ENCODE results near the gene ANKRD40. TPM values are rescaled to one million over a fixed set of nuclear protein-coding genes. Genes with fewer than 3 reads are reported as not detected.

Gene ANKRD40
- total RNA-seq, 1 donor from 2014 or later: 21.6 TPM

GRCh38 chr17:50668025-50668837, 39.5 kb downstream of the ANKRD40 start:
- H3K27me3 ChIP-seq: no peaks in the 10 kb centered on the region
- intact Hi-C loops (cut with DNase I): no loop called here
- H3K27ac ChIP-seq: no peak overlapping the region
- no peaks in the 10 kb centered on the region for H3K9me3 ChIP-seq
- H3K36me3 ChIP-seq: no peaks in the 10 kb centered on the region
- DNase-seq (ENCODE audit: extremely low spot score in 2 of 2): no peak
- no peak for TF ChIP-seq CTCF (IDR thresholded peaks at IDR 0.05)
- no peak for TF ChIP-seq POLR2A (IDR thresholded peaks at IDR 0.05)
- no peak for TF ChIP-seq POLR2AphosphoS5 (IDR thresholded peaks at IDR 0.05; ENCODE audit: insufficient read depth in 1 of 2, low read depth in 1 of 2)
- H3K4me1 ChIP-seq: peaks cover 17% of the 10 kb centered on the region
- H3K4me3 ChIP-seq: no peak overlapping the region

- H3K36me3 ChIP-seq: no peaks in the 10 kb centered on the region
- no peak for DNase-seq (ENCODE audit: extremely low spot score in 2 of 2)
- TF ChIP-seq CTCF (IDR thresholded peaks at IDR 0.05): no peak
- no peak for TF ChIP-seq POLR2A (IDR thresholded peaks at IDR 0.05)
- no peak for TF ChIP-seq POLR2AphosphoS5 (IDR thresholded peaks at IDR 0.05; ENCODE audit: insufficient read depth in 1 of 2, low read depth in 1 of 2)
- H3K4me1 ChIP-seq: peaks cover 11% of the 10 kb centered on the region
- H3K27me3 ChIP-seq: no peaks in the 10 kb centered on the region
- intact Hi-C loops (cut with DNase I): no loop called here
- no peak overlapping the region for H3K4me3 ChIP-seq
- H3K27ac ChIP-seq: no peak overlapping the region
- H3K9me3 ChIP-seq: no peaks in the 10 kb centered on the region
Measured at GRCh38 chr17:50667259-50668024, 40.3 kb downstream of the ANKRD40 start.

- intact Hi-C loops (cut with DNase I): no loop called here
- no peak for TF ChIP-seq POLR2A (IDR thresholded peaks at IDR 0.05)
- TF ChIP-seq POLR2AphosphoS5 (IDR thresholded peaks at IDR 0.05; ENCODE audit: insufficient read depth in 1 of 2, low read depth in 1 of 2): no peak
- no peak for TF ChIP-seq CTCF (IDR thresholded peaks at IDR 0.05)
- no peak for DNase-seq (ENCODE audit: extremely low spot score in 2 of 2)
Measured at GRCh38 chr17:50666316-50666715, 41.4 kb downstream of the ANKRD40 start.

GRCh38 chr17:50665838-50666237, 41.9 kb downstream of the ANKRD40 start:
- no peaks in the 10 kb centered on the region for H3K36me3 ChIP-seq
- no peaks in the 10 kb centered on the region for H3K9me3 ChIP-seq
- peaks cover 23% of the 10 kb centered on the region for H3K4me1 ChIP-seq
- no peaks in the 10 kb centered on the region for H3K27me3 ChIP-seq
- DNase-seq (ENCODE audit: extremely low spot score in 2 of 2): no peak
- intact Hi-C loops (cut with DNase I): no loop called here
- TF ChIP-seq CTCF (IDR thresholded peaks at IDR 0.05): no peak
- no peak for TF ChIP-seq POLR2A (IDR thresholded peaks at IDR 0.05)
- no peak for TF ChIP-seq POLR2AphosphoS5 (IDR thresholded peaks at IDR 0.05; ENCODE audit: insufficient read depth in 1 of 2, low read depth in 1 of 2)
- H3K4me3 ChIP-seq: no peak overlapping the region
- no peak overlapping the region for H3K27ac ChIP-seq

More at GRCh38 chr17:50666316-50666715, 41.4 kb downstream of the ANKRD40 start:
- Histone ChIP-seq H3K27ac (no peak overlapping the region), H3K27me3 (no peaks in the 10 kb centered on the region), H3K9me3 (no peaks in the 10 kb centered on the region), H3K4me1 (peaks cover 18% of the 10 kb centered on the region), H3K4me3 (no peak overlapping the region), H3K36me3 (no peaks in the 10 kb centered on the region)
